H1 (cell line): Measurements from ENCODE around the gene ATE1. TPM values are rescaled to one million over a fixed set of nuclear protein-coding genes. Genes with fewer than 3 reads are reported as not detected.
A peak's percentile ranks its signal among the peaks of the same experiment; 100 is the strongest.

Experiments
- CTCF ChIA-PET: fragments of 300-600 bp; sonication (Branson Sonifier 250); formaldehyde crosslinking; loops from one replicate; lab custom pipeline; 2021; ENCODE audit not compliant: partially characterized antibody; lab: Charles Lee
- POLR2A ChIA-PET: fragments of 300-600 bp; sonication (Branson Sonifier 250); formaldehyde crosslinking; loops from one replicate; lab custom pipeline; 2021; ENCODE audit warnings: inconsistent platforms; ENCODE audit not compliant: partially characterized antibody; lab: Charles Lee
- DNase-seq, 2 experiments: peaks; one replicate each; pipeline versions ENCODE4 v3.0.0 to v3.0.0-alpha.2; 2010 to 2022; ENCODE audit warnings: low spot score in 2 of 2, low read depth in 1 of 2, mixed read lengths in 1 of 2
- FAIRE-seq: peaks from 2 replicates; lab custom pipeline; 2011; peaks lifted over from hg19 to GRCh38; lab: Jason Lieb, UNC
- H2AFZ ChIP-seq: 2 replicates; pipeline ENCODE4 v1.8.1; 2012; ENCODE audit warnings: low read length, inconsistent platforms
- H2AK5ac ChIP-seq: 2 replicates; pipeline ENCODE4 v1.6.1; 2013; ENCODE audit warnings: low read depth, low read length
- H2BK120ac ChIP-seq: replicated peaks from 2 replicates; pipeline ENCODE3; 2013; ENCODE audit warnings: low read depth, low read length, inconsistent platforms
- H2BK12ac ChIP-seq: 2 replicates; pipeline ENCODE4 v1.6.1; 2013; ENCODE audit warnings: low read depth, low read length
- H2BK15ac ChIP-seq: 2 replicates; pipeline ENCODE4 v1.6.1; 2013; ENCODE audit warnings: low read length
- H2BK20ac ChIP-seq: 2 replicates; pipeline ENCODE4 v1.6.1; 2013; ENCODE audit warnings: low read length
- H2BK5ac ChIP-seq: 2 replicates; pipeline ENCODE4 v1.6.1; 2013; ENCODE audit warnings: low read depth, low read length
- H3K14ac ChIP-seq: 2 replicates; pipeline ENCODE4 v1.6.1; 2013; ENCODE audit warnings: inconsistent platforms; ENCODE audit not compliant: insufficient read length
- H3K18ac ChIP-seq: 2 replicates; pipeline ENCODE4 v1.6.1; 2013; ENCODE audit warnings: low read length; ENCODE audit errors: extremely low read depth
- H3K23ac ChIP-seq: 2 replicates; pipeline ENCODE4 v1.6.1; 2013; ENCODE audit warnings: inconsistent platforms; ENCODE audit not compliant: insufficient read length
- H3K23me2 ChIP-seq: 2 replicates; pipeline ENCODE4 v1.6.1; 2013; ENCODE audit warnings: low read depth, low read length
- H3K27ac ChIP-seq: 2 replicates; pipeline ENCODE4 v1.6.1; 2011; ENCODE audit warnings: low read depth, low read length, inconsistent platforms
- H3K27me3 ChIP-seq, 4 experiments: replicated peaks in 1 of 4; 1 replicate in 1 of 4; 2 replicates in 3 of 4; pipeline versions ENCODE4 v1.6.1 to v1.8.1; 2011 to 2013; ENCODE audit warnings: low read length in 3 of 4, mild to moderate bottlenecking in 3 of 4, inconsistent platforms in 2 of 4, mixed read lengths in 2 of 4, moderate library complexity in 1 of 4; ENCODE audit not compliant: control insufficient read depth in 3 of 4, insufficient read depth in 3 of 4; ENCODE audit errors: extremely low read depth in 1 of 4
- H3K36me3 ChIP-seq, 4 experiments: 2 replicates each; pipeline versions ENCODE4 v1.6.1 to v1.8.1; 2011 to 2013; ENCODE audit warnings: mild to moderate bottlenecking in 4 of 4, low read length in 3 of 4, moderate library complexity in 2 of 4, control low read depth in 1 of 4, inconsistent platforms in 1 of 4; ENCODE audit not compliant: insufficient read depth in 4 of 4, control insufficient read depth in 2 of 4
- H3K4ac ChIP-seq: replicated peaks from 2 replicates; pipeline ENCODE3; 2013; ENCODE audit warnings: low read length, low read depth, mixed read lengths, inconsistent platforms; ENCODE audit not compliant: insufficient read length
- H3K4me1 ChIP-seq, 4 experiments: replicated peaks in 1 of 4; 1 replicate in 1 of 4; 2 replicates in 3 of 4; pipeline versions ENCODE4 v1.6.1 to v1.8.1; 2011 to 2013; ENCODE audit warnings: low read length in 3 of 4, inconsistent platforms in 2 of 4, mixed read lengths in 1 of 4; ENCODE audit not compliant: insufficient read depth in 4 of 4, control insufficient read depth in 3 of 4
- H3K4me2 ChIP-seq, 2 experiments: 2 replicates each; pipeline versions ENCODE4 v1.6.1 to v1.8.1; 2011 to 2013; ENCODE audit warnings: low read depth in 2 of 2, low read length in 2 of 2, control low read depth in 1 of 2, inconsistent platforms in 1 of 2, mild to moderate bottlenecking in 1 of 2; ENCODE audit not compliant: insufficient read depth in 1 of 2
- H3K4me3 ChIP-seq, 4 experiments: fragments of 200-600, 300-600 bp in 1 of 4; sonication (generic), shearing (Covaris generic), sonication (Bioruptor Twin) in 1 of 4; 2 replicates each; pipeline versions ENCODE4 v1.5.1 to v1.8.1; 2011 to 2016; ENCODE audit warnings: low read length in 4 of 4, low read depth in 3 of 4, control low read depth in 2 of 4, inconsistent platforms in 2 of 4, mild to moderate bottlenecking in 2 of 4, mixed read lengths in 1 of 4, moderate library complexity in 1 of 4; ENCODE audit not compliant: insufficient read depth in 2 of 4; ENCODE audit errors: extremely low read depth in 1 of 4
- H3K56ac ChIP-seq: replicated peaks from 2 replicates; pipeline ENCODE3; 2013; ENCODE audit warnings: low read depth, mild to moderate bottlenecking, mixed read lengths, low read length, inconsistent platforms; ENCODE audit not compliant: insufficient read length
- H3K79me1 ChIP-seq: 2 replicates; pipeline ENCODE4 v1.6.1; 2013; ENCODE audit warnings: low read depth, low read length, control low read depth
- H3K79me2 ChIP-seq, 2 experiments: 2 replicates each; pipeline versions ENCODE4 v1.6.1 to v1.8.1; 2012 to 2013; ENCODE audit warnings: low read length in 2 of 2, mild to moderate bottlenecking in 2 of 2, inconsistent platforms in 1 of 2; ENCODE audit not compliant: insufficient read depth in 2 of 2, control insufficient read depth in 1 of 2
- H3K9ac ChIP-seq, 4 experiments: replicated peaks in 1 of 4; 1 replicate in 1 of 4; 2 replicates in 3 of 4; pipeline versions ENCODE4 v1.6.1 to v1.8.1; 2011 to 2013; ENCODE audit warnings: low read depth in 3 of 4, low read length in 3 of 4, control low read depth in 2 of 4, mild to moderate bottlenecking in 2 of 4, moderate library complexity in 2 of 4, inconsistent platforms in 1 of 4; ENCODE audit errors: extremely low read depth in 1 of 4
- H3K9me3 ChIP-seq, 2 experiments: 2 replicates each; pipeline versions ENCODE4 v1.6.1 to v1.8.1; 2012 to 2013; ENCODE audit warnings: mild to moderate bottlenecking in 2 of 2, moderate library complexity in 2 of 2, control low read depth in 1 of 2, inconsistent platforms in 1 of 2, low read depth in 1 of 2, low read length in 1 of 2, mixed read lengths in 1 of 2; ENCODE audit not compliant: insufficient read depth in 2 of 2
- H4K20me1 ChIP-seq, 2 experiments: replicated peaks in 1 of 2; 2 replicates each; pipeline versions ENCODE3 to v1.8.1; 2011 to 2013; ENCODE audit warnings: inconsistent platforms in 2 of 2, low read length in 2 of 2, mild to moderate bottlenecking in 1 of 2; ENCODE audit not compliant: insufficient read depth in 2 of 2, control insufficient read depth in 1 of 2
- H4K5ac ChIP-seq: 2 replicates; pipeline ENCODE4 v1.6.1; 2013; ENCODE audit warnings: low read length, low read depth, mixed read lengths, inconsistent platforms; ENCODE audit not compliant: insufficient read length
- H4K8ac ChIP-seq: 2 replicates; pipeline ENCODE4 v1.8.0; 2013; ENCODE audit warnings: mild to moderate bottlenecking, moderate library complexity, low read length, inconsistent platforms; ENCODE audit not compliant: insufficient read depth; ENCODE audit errors: extremely low read depth
- H4K91ac ChIP-seq: replicated peaks from 2 replicates; pipeline ENCODE3; 2013; ENCODE audit warnings: low read length, mixed read lengths, inconsistent platforms; ENCODE audit not compliant: insufficient read length
- CTCF ChIP-seq, 3 experiments: IDR thresholded peaks; 1 replicate in 2 of 3; 2 replicates in 1 of 3; pipeline versions ENCODE4 v1.5.1 to v1.6.1; 2011; ENCODE audit warnings: low read length in 3 of 3, mild to moderate bottlenecking in 3 of 3, inconsistent platforms in 2 of 3, low read depth in 1 of 3, moderate library complexity in 1 of 3; ENCODE audit not compliant: insufficient read depth in 1 of 3; ENCODE audit errors: control extremely low read depth in 1 of 3
- MAFK ChIP-seq: IDR thresholded peaks from 2 replicates; pipeline ENCODE4 v1.6.1; 2012; ENCODE audit warnings: low read depth, mild to moderate bottlenecking, improper control_type of control experiment, low read length
- POLR2AphosphoS5 ChIP-seq: IDR thresholded peaks from 2 replicates; pipeline ENCODE4 v1.6.1; 2011; ENCODE audit warnings: low read depth, low read length
- ZNF274 ChIP-seq: IDR thresholded peaks from 2 replicates; pipeline ENCODE4 v1.7.0; 2012; ENCODE audit warnings: low read length, borderline replicate concordance; ENCODE audit errors: extremely low read depth
- WGBS, 2 experiments: shearing (Covaris generic) in 1 of 2; methylation state at CpG; one replicate each; pipeline versions ENCODE4 v1.1.6 to v1.1.7; 2013 to 2015; ENCODE audit warnings: low lambda C conversion rate in 2 of 2, mixed read lengths in 2 of 2, inconsistent platforms in 1 of 2, low coverage in 1 of 2, missing lambda C conversion rate in 1 of 2; ENCODE audit not compliant: insufficient replicate concordance in 2 of 2, insufficient coverage in 1 of 2, insufficient read length in 1 of 2; ENCODE audit errors: extremely low coverage in 1 of 2, missing lambda C conversion rate in 1 of 2; 5-methylcytosine and 5-hydroxymethylcytosine counted together
- polyA plus RNA-seq, 7 experiments: library from polyadenylated mRNA; depleted of rRNA in 3 of 7; stranded (reverse) in 5 of 7; unstranded in 2 of 7; fragments of >200 nt in 5 of 7; fragments of 200-250 nt in 2 of 7; gene quantifications; 1 replicate in 5 of 7; 2 replicates in 1 of 7; 4 replicates in 1 of 7; pipeline versions ENCODE4 v1.2.1 to v1.2.3, GENCODE V29; 2011 to 2013; ENCODE audit warnings: missing spikeins in 2 of 7, mixed read lengths in 2 of 7
- total RNA-seq: library from RNA; stranded (reverse); fragmentation: NEBNext Ultra II Directional; extraction: Animal tissue kit (Norgen Biotek cat#: 25700); gene quantifications from 2 replicates; pipeline ENCODE4 v1.2.1, GENCODE V29; 2021

Gene ATE1
- total and polyA plus RNA-seq, 2 of the 8 experiments (the other 6 are each of a cell fraction or from before 2014, with no cell fraction given), result 8.8 to 26.9 TPM

GRCh38 chr10:121845044-121845784, 82.6 kb downstream of the ATE1 start:
- Histone ChIP-seq H3K56ac (no peak overlapping the region), H2BK20ac (no peak overlapping the region), H3K4me2 (no peak overlapping the region), H3K4me3 (no peak overlapping the region), H3K9ac (no peak overlapping the region), H3K79me1 (no peaks in the 10 kb centered on the region), H3K9me3 (0 out of 4 replicates have a peak, but pooled peaks cover 0 to 3% of the 10 kb centered on the region in 2 experiments), H3K18ac (no peak overlapping the region), H3K23me2 (no peaks in the 10 kb centered on the region), H2BK120ac (no peak overlapping the region), H2AK5ac (no peak overlapping the region), H3K79me2 (no peaks in the 10 kb centered on the region), H2AFZ (no peak overlapping the region), H4K8ac (no peak overlapping the region), H3K4me1 (no peaks in the 10 kb centered on the region; a peak in 1 of 7 replicates), H2BK5ac (no peak overlapping the region), H3K23ac (no peak overlapping the region), H2BK15ac (no peak overlapping the region), H3K4ac (no peak overlapping the region), H4K20me1 (no peaks in the 10 kb centered on the region), H3K14ac (no peak overlapping the region), H3K36me3 (peaks cover 0 to 22% (median 11%) of the 10 kb centered on the region in 4 experiments; a peak in 5 of 8 replicates), H2BK12ac (no peak overlapping the region), H4K91ac (no peak overlapping the region), H4K5ac (no peak overlapping the region), H3K27me3 (no peaks in the 10 kb centered on the region), H3K27ac (no peak overlapping the region)
- DNase-seq (no peak), FAIRE-seq (no peak)
- POLR2A ChIA-PET, result interaction anchor here (1.0 kb wide), 1 partner anchor 9 kb away, joined by 3 read pairs; no protein-coding TSS in a partner anchor
- WGBS, 2 experiments, result 85% methylated on average over 3 of the region's 3 CpGs; no CpG with 5 or more reads in 1 of the 2 experiments
- no peak for TF ChIP-seq POLR2AphosphoS5
- no peak for TF ChIP-seq ZNF274
- 0 out of 2 replicates have a peak, but pooled peaks have one; percentile 20 for TF ChIP-seq MAFK
- TF ChIP-seq CTCF (IDR thresholded peaks at IDR 0.05; ENCODE audit: control extremely low read depth in 1 of 3, insufficient read depth in 1 of 3, low read depth in 1 of 3, low read length in 3 of 3), result no peak
- CTCF ChIA-PET, result interaction anchor here (0.9 kb wide), 1 partner anchor 149 kb away, joined by 3 read pairs; no protein-coding TSS in a partner anchor
